Measurements from ENCODE around the gene RXFP3.
A peak's percentile ranks its signal among the peaks of the same experiment; 100 is the strongest.
"Not testable (repeated sequence)": the region's sequence is repeated elsewhere in the genome, so short reads cannot be mapped to it uniquely, and the experiment has no call there.

Gene RXFP3

DNA sequence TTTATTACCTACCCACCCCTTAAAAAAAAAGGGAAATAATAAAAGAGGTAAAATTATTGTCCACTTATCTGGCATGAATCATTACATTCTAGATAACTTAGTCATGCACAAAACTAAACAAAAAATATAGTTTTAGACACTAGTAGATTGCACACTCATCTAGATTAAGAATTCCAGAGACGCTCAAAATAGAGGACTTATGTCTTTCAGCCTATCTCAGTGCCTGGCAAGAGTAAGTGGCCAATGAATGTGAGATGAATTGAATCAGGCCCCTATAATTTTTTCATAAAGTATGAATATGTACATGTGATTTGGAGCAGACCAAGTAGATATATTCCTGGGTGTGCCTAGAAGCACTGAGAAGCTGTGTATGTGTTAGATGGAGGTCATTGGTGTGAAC, 2.0 kb upstream of the RXFP3 start:
- no peak for DNase-seq (ENCODE audit: extremely low read depth in 1 of 2, low read depth in 1 of 2)

DNA sequence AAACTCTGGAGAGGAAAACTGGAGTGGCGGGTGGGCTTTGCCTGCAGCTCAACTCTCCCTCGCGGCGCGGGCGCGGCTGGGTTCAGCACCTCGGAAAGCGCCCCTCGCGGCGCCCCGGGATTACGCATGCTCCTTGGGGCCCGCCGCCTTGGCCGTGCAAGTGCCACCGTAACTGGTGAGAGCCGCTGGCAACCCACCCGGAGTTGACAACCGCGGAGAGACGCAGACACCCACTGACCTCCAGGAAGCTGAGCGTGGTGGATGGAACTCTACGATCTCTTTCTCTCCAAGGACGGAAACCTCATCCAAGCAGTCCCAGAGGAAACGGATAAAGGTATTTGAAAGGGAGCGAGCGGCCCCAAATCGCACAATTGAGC, 194 bp upstream of the RXFP3 start:
- DNase-seq (ENCODE audit: extremely low read depth in 1 of 2, low read depth in 1 of 2): peak; percentile 12 to 30

DNA sequence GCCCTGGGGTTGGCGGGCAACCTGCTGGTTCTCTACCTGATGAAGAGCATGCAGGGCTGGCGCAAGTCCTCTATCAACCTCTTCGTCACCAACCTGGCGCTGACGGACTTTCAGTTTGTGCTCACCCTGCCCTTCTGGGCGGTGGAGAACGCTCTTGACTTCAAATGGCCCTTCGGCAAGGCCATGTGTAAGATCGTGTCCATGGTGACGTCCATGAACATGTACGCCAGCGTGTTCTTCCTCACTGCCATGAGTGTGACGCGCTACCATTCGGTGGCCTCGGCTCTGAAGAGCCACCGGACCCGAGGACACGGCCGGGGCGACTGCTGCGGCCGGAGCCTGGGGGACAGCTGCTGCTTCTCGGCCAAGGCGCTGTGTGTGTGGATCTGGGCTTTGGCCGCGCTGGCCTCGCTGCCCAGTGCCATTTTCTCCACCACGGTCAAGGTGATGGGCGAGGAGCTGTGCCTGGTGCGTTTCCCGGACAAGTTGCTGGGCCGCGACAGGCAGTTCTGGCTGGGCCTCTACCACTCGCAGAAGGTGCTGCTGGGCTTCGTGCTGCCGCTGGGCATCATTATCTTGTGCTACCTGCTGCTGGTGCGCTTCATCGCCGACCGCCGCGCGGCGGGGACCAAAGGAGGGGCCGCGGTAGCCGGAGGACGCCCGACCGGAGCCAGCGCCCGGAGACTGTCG, 976 bp downstream of the RXFP3 start:
- DNase-seq (ENCODE audit: extremely low read depth in 1 of 2, low read depth in 1 of 2): no peak

DNA sequence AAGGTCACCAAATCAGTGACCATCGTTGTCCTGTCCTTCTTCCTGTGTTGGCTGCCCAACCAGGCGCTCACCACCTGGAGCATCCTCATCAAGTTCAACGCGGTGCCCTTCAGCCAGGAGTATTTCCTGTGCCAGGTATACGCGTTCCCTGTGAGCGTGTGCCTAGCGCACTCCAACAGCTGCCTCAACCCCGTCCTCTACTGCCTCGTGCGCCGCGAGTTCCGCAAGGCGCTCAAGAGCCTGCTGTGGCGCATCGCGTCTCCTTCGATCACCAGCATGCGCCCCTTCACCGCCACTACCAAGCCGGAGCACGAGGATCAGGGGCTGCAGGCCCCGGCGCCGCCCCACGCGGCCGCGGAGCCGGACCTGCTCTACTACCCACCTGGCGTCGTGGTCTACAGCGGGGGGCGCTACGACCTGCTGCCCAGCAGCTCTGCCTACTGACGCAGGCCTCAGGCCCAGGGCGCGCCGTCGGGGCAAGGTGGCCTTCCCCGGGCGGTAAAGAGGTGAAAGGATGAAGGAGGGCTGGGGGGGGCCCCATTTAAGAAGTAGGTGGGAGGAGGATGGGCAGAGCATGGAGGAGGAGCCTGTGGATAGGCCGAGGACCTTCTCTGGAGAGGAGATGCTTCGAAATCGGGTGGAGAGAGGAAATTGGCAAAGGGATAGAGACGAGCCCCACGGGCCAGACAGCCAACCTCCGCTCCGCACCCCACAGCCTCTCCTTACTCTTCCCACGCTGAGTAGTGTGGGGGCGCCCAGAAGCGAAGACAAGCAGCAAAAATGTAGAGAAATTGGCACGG, 1.7 kb downstream of the RXFP3 start:
- DNase-seq (ENCODE audit: extremely low read depth in 1 of 2, low read depth in 1 of 2): no peak

DNA sequence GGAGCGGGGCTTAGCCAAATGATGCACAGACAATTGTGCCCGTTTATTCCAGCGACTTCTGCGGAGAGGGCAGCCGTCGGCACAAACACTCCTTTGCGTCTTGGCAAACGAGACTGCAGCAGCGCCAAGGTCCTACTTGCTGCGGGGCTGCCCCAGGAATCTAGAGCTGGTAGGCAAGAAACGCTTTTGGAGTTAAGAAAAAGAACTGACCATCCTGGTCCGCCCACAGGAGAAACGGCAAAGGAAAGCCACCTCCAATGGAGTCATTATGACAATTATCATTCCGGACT, 2.3 kb downstream of the RXFP3 start:
- no peak for DNase-seq (ENCODE audit: extremely low read depth in 1 of 2, low read depth in 1 of 2)

DNA sequence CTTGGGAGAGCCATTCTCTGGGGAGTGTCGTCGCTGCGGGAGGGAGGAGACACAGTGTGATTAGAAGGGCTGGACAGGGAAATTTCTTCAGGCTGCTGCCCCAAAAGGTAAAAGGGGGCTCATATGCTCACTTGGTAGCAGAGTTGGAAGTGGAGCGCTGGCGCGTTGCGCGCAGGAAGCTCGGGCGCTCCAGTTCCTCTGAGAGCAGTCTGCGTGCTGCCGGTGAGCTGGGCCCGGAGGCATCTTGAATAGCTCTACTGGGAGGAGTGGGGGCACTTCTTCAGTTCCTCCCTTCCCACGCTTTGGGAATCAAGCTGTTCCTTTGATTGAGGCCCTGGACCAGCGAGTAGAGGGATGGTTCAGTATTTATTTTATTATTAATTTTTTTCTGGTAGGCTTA, 2.7 kb downstream of the RXFP3 start:
- no peak for DNase-seq (ENCODE audit: extremely low read depth in 1 of 2, low read depth in 1 of 2)

DNA sequence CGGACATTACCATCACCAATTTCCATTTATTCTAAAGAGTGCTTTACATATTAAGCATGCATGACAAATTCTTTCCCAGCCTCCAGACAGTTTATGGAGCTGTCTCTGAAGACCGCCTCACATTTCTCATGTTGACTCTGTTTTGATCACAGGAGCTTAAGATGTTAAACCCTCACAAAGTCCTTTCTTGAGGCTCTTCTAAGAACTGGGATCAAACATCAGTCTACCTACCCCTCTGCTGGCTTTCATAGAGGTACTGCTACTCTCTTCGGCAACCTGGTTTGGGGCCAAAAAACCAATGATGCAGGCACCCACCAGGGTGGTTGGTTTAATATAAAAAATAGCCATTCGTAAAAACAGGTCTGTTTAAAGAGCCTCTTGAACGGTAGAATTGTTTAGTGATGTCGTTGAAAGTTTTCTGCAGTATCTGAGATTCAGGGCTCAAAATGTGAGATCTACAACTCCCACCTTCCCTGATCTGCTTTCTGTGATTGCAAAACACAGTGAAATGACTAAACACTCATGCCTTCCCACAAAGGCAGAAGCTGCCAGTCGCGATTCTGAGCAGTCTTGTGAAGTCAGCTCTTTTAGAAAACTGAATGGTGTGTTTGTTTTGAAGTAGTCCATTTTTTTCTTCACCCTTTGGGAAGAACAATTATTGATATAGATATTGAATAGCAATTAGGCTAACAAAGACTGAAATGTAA, 3.5 kb downstream of the RXFP3 start:
- no peak for DNase-seq (ENCODE audit: extremely low read depth in 1 of 2, low read depth in 1 of 2)

DNA sequence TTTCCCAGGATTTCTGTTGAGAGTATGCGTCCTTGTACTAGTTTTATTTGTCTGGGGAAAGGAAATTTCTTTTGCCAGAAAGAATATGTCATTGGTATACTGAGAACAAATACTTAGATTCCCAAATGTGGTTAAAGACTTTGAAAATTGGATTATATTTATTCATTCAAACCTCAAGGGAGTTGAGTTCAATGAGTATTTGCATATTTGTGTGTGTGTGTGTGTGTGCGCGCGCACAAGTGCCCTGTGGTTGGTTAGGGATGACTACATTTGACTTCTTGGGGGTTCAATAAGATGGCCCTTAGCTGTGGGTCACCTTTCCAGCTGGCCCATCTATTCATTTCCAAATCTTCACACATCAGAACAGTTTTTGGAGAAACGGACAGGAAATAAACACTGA, 4.9 kb downstream of the RXFP3 start:
- DNase-seq (ENCODE audit: extremely low read depth in 1 of 2, low read depth in 1 of 2): no peak

DNA sequence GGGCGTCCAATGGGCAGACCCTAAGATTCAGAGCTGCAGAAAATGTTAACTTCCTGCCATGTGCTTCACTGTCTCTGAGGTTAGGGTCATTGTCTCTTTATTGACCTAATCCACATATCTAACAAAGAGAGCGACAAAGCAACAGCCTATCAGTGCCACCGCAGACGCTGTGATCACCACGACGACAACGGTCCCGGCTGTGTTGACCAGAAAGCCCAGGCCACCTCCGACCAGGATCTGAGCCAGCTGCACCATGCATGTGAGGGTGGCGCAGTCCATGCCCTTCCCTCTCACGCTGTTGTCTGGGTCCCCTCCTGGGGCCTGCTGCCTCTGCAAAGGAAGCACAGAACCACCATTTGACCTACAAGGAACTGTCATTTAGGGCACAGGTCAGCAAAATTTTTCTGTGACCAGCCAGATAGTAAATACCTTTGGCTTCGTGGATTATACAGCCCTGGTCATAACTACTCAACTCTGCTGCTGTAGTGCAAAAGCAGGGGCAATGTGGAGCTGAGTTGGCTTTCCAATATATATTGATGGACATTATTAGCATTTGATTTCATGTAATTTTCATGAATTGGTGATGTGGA, 8.5 kb downstream of the RXFP3 start:
- no peak for DNase-seq (ENCODE audit: extremely low read depth in 1 of 2, low read depth in 1 of 2)

DNA sequence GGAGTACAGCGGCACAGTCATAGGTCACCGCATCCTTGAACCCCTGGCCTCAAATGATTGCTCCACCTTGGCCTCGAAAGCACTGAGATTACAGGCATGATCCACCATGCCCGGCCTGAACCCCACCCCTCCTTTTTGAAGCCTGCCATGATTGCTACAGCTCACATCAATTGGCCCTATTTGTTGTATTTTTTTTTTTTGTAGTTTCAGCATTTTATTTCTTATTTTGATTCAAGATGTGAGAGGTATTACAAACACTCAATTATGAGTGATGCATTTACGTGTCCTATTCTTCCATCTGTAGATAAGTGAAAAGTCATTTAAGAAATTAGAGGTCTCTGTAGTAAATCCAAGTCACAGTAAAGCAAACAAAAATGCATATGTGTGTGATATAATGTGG, 16.0 kb downstream of the RXFP3 start:
- not testable (repeated sequence) for DNase-seq (ENCODE audit: extremely low read depth in 1 of 2, low read depth in 1 of 2)

DNA sequence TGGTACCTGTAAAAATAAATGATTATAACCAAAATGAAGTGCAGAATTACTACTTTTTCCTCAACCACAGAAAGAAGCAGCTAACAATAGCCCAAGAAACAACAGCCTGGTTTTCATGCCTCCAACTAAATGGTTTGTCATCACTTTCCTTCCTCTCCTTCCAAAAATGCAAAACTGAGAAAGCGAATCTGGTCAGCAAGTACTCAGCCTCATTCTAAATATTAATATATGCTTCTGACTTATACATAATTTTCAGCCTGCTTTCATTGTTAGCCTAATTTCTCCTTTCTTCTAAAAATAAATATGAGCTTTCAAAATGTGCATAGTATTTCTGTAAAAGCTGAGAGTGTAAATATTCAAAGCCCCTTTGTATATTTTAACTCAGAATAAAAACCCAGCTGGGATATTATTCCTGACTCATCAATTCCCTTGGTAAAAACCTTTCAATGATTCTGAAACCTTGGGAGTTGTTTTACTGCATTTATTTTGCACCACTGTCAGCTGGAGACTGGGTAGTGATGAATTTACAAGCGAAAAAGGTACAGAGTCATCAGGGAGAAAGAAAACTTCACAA, 21.5 kb downstream of the RXFP3 start:
- no peak for DNase-seq (ENCODE audit: extremely low read depth in 1 of 2, low read depth in 1 of 2)

DNA sequence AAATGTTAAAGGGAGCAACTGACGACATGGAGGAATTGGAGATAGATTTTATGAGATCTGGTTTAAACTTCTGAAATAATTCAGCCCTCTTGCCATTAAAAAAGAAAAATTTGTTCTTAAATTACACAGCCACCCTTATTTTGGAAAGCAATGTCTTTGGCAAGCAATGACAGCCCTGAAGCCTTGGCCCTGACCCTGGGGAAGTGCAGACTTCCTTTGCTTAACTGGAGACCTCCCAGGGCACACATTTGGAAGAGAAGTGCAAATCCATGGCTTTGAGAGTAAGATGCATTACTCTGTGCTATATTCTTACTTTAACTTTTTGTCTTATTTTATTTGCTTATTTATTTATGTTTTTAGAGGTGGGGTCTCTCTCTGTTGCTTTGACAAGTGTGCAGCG, 22.0 kb downstream of the RXFP3 start:
- DNase-seq (ENCODE audit: extremely low read depth in 1 of 2, low read depth in 1 of 2): no peak

DNA sequence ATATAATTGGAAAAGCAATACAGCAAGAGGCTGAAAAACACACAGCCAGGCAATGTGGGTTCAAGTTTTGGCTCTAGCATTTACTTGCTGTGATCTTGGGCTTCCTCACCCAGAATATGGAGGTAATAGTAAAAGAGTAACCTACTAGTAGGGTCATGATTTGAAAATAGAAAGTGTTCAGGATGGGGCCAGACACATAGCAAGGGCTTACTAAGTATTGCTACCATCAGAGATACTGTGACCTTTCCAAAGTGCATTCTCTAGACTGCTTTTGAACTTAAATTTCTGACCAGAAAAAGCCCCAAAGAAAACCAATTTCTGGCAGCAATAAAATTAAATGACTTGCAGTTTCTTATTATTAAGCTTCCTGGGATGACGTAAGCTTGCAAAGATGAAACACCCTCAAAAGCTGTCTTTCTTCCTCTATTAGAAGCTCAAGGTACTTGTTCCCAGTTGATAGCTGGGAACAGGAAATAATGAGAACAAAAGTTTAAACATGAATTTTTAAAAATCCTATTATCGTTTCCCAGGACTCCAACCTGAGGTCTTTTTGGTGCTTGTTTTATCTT, 28.0 kb downstream of the RXFP3 start:
- no peak for DNase-seq (ENCODE audit: extremely low read depth in 1 of 2, low read depth in 1 of 2)

DNA sequence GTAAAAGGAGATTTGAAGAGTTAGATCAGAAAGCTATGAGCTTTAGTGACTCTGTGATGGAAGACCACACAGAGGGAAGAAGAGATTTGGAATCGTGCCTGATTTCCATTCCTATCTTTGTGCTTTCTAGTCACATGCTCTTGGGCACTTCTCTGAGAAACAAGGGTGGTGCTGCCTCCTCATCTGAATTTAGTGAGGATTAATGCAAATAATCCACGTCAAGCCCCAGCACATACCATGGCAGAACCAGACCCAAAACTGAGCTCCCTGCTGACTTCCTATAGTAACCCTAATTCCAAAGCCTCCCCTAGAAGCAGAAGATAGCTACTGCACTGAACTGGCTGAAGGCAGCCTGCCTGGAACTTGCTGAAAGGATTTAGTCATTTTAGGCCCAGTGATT, 30.6 kb downstream of the RXFP3 start:
- DNase-seq (ENCODE audit: extremely low read depth in 1 of 2, low read depth in 1 of 2): no peak

DNA sequence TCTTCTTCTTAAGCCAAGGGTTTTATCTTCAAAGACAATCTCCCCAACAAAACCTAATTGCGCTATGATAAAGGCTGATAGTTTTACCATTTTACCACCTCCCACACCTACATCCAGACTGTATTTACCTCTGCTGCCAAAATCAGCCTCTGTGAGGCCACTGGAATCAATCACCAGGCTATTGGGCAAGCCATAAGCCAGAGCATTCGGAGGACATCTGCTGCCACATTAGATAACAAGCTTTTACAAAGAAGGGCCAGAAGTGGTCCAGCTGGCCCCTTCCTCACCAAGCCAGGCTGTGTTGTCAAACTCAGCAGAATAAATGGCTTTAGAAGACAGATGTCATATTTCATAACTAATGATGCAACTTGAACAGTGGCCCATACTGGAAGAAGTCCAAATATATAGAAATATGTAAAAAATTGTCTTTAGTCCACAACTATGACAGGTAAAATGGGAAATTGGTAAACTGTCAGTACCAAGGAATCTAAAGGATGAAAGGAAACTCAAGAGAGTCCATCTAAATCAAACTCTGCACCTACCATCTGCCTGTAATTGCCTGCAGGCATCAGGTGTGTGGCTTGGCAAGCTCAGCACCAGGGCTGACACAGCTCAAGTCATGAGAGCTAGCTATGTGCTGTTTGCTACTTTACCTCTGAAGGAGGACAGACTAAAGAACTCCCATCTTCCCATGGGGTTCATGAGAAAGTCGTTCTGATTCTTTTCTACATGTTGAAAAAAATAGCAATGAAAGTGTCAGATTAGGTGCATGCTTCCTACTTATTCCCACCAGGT, 32.2 kb downstream of the RXFP3 start:
- DNase-seq (ENCODE audit: extremely low read depth in 1 of 2, low read depth in 1 of 2): no peak

DNA sequence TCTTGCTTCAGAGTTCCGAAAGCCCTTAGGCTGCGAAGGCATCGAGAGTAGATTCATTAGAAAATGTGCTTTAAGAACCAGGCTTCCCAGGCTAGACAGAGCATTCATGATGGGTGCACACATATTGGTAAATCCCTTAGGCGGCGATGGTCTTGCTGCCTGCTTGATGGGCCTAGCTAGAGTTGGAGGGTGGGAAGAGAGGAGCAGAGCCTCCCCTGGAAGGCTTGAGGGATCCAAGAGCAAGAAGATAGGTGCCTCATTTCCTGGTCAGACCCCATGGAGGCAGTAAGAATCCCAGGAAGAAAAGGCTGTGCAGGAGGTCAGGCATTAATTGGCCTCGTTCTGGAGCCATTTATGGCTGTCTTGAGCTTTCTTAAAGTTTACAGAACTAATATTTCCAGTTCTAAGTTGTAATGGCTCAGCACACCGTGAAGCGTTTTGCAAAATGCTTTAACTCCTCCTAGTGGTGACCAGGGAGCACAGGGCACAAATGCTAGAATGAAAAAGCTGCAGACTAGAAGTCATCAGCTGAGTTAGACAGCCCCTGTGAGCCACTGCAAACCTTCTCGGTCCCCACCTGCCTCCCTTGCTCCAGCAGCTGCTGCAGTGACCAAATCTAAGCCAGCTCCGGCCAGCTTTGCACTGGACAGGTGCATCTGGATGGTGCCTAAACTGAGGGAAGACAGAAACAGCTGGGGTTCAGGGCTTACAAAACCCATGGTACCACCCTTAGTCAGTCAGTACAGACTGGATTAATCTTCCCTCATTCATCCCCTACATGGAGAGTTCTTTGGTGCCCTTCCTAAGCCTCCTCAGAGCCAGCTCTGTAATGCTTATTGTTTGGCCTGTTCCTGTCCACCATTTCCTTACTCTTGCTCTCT, 33.6 kb downstream of the RXFP3 start:
- DNase-seq (ENCODE audit: extremely low read depth in 1 of 2, low read depth in 1 of 2): no peak

DNA sequence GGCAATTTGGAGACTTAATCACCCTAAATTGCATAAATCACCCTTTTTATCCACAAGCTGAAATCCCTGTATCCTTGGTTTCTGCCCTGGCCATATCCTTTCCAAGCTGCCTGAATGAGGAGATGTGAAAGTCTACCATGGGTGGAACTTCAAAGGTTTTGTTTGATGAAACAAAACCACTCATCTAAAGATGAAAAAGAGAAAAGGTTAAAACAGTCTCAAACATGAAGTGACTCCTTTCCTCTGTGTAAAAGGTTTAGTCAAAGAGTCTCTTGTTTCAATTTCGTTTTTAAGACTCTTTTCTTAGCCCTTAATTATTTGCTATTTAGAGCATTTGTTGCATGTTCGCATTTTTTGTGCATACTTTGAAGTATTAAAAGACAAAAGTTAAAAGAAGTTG, 37.1 kb downstream of the RXFP3 start:
- no peak for DNase-seq (ENCODE audit: extremely low read depth in 1 of 2, low read depth in 1 of 2)

DNA sequence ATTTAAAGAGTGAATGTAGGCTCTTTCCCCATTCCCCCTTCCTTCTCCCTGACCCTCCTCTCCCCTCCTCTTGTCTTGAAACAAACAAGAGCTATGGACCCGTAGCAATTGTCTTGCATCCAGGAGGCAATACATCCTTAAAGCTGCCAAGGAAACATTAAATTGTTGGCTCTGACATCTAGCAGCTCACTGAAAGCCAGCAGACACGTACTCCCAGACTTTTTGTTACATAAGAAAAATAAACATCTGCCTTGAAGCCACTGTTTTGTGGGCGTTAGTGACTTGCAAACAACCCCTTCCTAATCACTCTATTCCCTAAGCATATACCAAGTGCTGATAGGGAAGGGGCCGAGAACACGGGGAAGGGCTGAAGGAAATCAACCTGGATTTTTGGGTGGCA, 39.7 kb downstream of the RXFP3 start:
- DNase-seq (ENCODE audit: extremely low read depth in 1 of 2, low read depth in 1 of 2): no peak

DNA sequence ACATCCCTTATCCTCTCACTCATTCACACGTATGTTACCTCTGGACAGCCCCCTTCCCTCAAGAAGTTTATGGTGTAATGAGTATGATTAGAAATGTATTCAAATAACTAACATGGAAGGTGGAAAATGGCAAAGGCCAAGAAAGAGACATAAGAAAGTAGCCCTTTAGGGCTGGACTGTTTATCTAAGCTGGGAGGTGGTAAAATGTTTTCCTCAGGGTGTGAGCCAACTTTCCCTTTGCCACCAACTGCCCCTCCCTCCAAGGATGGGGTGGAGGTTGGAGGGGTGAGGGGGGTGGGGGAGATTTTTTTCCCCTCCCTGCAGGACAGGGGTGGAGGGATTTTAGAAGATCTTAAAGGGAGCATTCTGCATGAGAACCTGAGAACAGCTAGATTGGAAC, 40.1 kb downstream of the RXFP3 start:
- DNase-seq (ENCODE audit: extremely low read depth in 1 of 2, low read depth in 1 of 2): no peak

Measured in stimulated activated CD8-positive, alpha-beta memory T cell treated with anti-CD3 and anti-CD28 coated beads, Interleukin-7, amount 100 ng/mL, for 48 hours (primary cell).